HFF-Myc (cell line): ENCODE measurements around the gene AFAP1.

ENCODE experiments used
- DNase-seq: peaks from one replicate; pipeline ENCODE4 v3.0.0-alpha.2; 2011; ENCODE audit warnings: low read depth; ENCODE audit errors: extremely low read depth
- H3K4me3 ChIP-seq: replicated peaks from 2 replicates; pipeline ENCODE4 v1.5.1; 2011; ENCODE audit warnings: low read depth, mild to moderate bottlenecking, control low read depth, low read length
- CTCF ChIP-seq: IDR thresholded peaks from 2 replicates; pipeline ENCODE4 v1.5.1; 2012; ENCODE audit warnings: mild to moderate bottlenecking, low read depth, low read length, control low read depth; ENCODE audit errors: missing control alignments

Gene AFAP1

GRCh38 chr4:7978489-7978888 is 38.8 kb upstream of the AFAP1 start:
- no peak overlapping the region for H3K4me3 ChIP-seq
- no peak for TF ChIP-seq CTCF
- no peak for DNase-seq

DNA sequence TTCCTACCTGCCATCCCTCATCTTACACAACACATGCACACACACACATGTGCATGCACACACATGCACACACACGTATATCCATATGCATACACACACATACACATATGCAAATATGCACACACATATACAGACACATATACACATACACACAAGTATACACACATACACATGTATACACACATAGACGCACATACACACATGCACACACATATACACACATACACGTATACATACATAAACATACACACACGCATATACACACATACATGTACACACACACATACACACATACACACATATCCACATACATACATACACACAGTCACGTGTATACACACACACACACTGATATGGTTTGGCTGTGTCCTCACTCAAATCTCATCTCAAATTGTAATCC is 37.0 kb upstream of the AFAP1 start:
- TF ChIP-seq CTCF = no peak
- H3K4me3 ChIP-seq = no peak overlapping the region
- no peak for DNase-seq

DNA sequence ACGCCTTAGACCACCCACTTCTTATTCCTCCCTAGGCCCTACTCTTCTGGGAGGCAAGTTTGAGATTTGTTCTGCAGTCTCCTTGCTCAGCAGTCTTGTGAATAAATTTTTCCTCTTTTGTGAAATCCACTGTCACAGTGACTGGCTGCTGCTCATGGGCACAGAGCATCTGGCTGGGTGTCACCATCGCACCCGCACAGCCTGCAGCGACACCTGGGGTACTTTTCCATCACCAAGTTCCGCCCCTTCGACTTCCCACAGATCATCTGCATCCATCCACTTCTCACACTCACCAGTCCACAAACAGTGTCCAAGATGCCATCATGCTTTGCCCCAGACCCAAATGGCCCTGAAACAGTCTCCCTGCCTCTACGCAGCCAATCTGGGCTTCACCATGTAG is 36.4 kb upstream of the AFAP1 start:
- DNase-seq = no peak
- H3K4me3 ChIP-seq = no peak overlapping the region
- no peak for TF ChIP-seq CTCF

- TF ChIP-seq CTCF = no peak
- no peak overlapping the region for H3K4me3 ChIP-seq
- DNase-seq = no peak
These were observed 34.8 kb upstream of the AFAP1 start for GRCh38 chr4:7974425-7974824.

DNA sequence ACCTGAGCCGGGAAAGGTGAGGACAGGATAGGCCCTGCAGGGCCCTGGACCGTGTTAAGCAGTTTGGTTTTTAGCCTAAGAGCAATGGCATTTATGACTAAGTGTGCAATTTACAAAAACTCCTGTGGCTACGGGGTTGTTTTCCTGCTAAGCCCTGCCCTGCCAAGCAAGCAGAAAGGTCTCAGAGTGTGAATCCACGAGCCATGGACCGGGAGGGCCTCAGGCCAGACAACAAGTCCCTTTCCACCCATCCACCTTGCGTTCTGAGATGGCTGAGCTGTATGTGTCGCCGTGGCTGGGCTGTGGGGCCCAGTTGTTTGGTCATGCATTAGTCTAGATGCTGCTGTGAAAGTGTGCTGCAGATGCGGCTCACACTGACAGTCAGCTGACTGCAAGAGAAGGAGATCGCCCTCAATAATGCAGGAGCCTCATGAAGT is 33.9 kb upstream of the AFAP1 start:
- TF ChIP-seq CTCF = no peak
- H3K4me3 ChIP-seq = no peak overlapping the region
- DNase-seq = no peak

- H3K4me3 ChIP-seq = no peak overlapping the region
- TF ChIP-seq CTCF = no peak
- DNase-seq = no peak
These were observed 32.3 kb upstream of the AFAP1 start for GRCh38 chr4:7971881-7972500.

DNA sequence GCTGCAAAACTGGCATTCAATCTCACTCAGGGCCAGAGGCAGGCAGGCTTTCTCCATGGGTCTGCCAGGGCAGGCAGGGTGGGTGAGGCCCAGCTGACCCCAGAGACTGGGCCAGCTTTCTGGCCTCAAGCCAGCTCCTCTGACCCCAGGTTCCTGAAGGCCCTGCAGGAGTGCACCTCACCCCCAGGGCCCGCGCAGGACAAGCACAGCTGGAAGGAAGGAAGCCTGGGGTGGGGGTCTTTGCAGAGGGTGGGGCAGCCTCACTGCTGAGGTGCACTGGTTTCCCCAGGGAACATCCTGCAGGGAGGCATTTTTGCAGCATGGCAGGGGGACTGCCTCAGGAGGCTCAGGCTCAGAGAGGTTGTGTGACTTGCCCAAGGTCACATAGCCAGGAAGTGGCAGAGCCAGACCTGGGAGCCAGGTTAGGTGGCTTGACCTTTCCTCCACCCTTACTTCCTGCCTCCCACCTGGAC is 31.5 kb upstream of the AFAP1 start:
- no peak for TF ChIP-seq CTCF
- DNase-seq = no peak
- no peak overlapping the region for H3K4me3 ChIP-seq
